Progenitor cell of endocrine pancreas (in vitro differentiated cells): ENCODE data around the gene IMPG2. TPM values are rescaled to one million over a fixed set of nuclear protein-coding genes. Genes with fewer than 3 reads are reported as not detected.

Source experiments
- DNase-seq: peaks from one replicate; pipeline ENCODE4 v3.0.0; 2021; ENCODE audit warnings: low spot score; ENCODE audit not compliant: unreplicated experiment
- H3K27ac Mint-ChIP-seq: 2 replicates; pipeline ENCODE4 v1.8.0; 2021; ENCODE audit warnings: mild to moderate bottlenecking, moderate library complexity, mixed read lengths
- H3K27me3 Mint-ChIP-seq: 2 replicates; pipeline ENCODE4 v1.8.0; 2021; ENCODE audit warnings: mixed read lengths
- H3K36me3 Mint-ChIP-seq: 2 replicates; pipeline ENCODE4 v1.8.0; 2022; ENCODE audit warnings: mixed read lengths; ENCODE audit not compliant: insufficient read depth
- H3K4me1 Mint-ChIP-seq: 2 replicates; pipeline ENCODE4 v1.8.0; 2021; ENCODE audit warnings: low read depth, mixed read lengths
- H3K4me3 Mint-ChIP-seq: 2 replicates; pipeline ENCODE4 v1.8.0; 2021; ENCODE audit warnings: low read depth, mild to moderate bottlenecking, moderate library complexity, mixed read lengths
- H3K9me3 Mint-ChIP-seq: 2 replicates; pipeline ENCODE4 v1.8.0; 2021; ENCODE audit warnings: low read depth, mixed read lengths
- CTCF ChIP-seq: fragments of 200-600 bp; sonication (generic); IDR thresholded peaks from one replicate; pipeline ENCODE4 v1.5.0; 2021; ENCODE audit warnings: antibody characterized with exemption, mild to moderate bottlenecking; ENCODE audit not compliant: unreplicated experiment
- long read RNA-seq: library from polyadenylated mRNA; unstranded; transcript quantifications from one replicate; pipeline ENCODE4 v2.0.0, GENCODE V29; 2020
- total RNA-seq: library from RNA; stranded (reverse); gene quantifications from 2 replicates; pipeline ENCODE4 v1.2.1, GENCODE V29; 2021

IMPG2 gene
- total RNA-seq, result 0.82 and 0.98 TPM in 2 replicates
- long read RNA-seq, partial matches to known transcripts, result 0 of 1 reads
- long read RNA-seq, other reads (novel, unspliced or antisense), result 1 of 1 reads

GRCh38 chr3:101320475-101320874 lies at the start of gene IMPG2:
TSS of gene IMPG2 (minus strand) at chr3:101320575. CDS start at chr3:101320372, 203 bp downstream.
- Mint-ChIP-seq H3K27me3 (no peaks in the 10 kb centered on the region), H3K36me3 (no peaks in the 10 kb centered on the region), H3K4me3 (no peak within 1 kb of the TSS), H3K9me3 (no peaks in the 10 kb centered on the region), H3K27ac (peak within 1 kb of the TSS; percentile 18), H3K4me1 (no peaks in the 10 kb centered on the region)
- TF ChIP-seq CTCF, result no peak
- DNase-seq, result no peak

DNA sequence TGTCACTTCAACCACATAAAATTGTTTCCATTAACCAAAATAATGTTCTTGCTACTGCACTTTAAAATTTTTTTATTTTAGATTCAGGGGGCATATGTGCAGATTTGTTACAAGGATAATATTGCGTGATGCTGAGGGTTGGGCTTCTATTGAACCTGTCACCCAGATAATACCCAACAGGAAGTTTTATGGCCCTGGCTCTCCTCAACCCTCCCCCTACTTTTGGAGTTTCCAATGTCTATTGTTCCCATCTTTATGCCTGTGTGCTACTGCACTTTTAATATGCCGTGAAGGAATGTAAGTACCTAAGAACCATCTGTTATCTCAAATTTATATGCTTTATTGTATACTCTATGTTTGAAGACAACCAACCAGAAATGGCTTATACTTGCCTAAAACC lies 42.0 kb upstream of the IMPG2 start:
- Mint-ChIP-seq H3K4me1 (no peaks in the 10 kb centered on the region), H3K27me3 (no peaks in the 10 kb centered on the region), H3K27ac (no peak overlapping the region), H3K36me3 (peaks cover 21% of the 10 kb centered on the region), H3K9me3 (peaks cover 3% of the 10 kb centered on the region), H3K4me3 (no peak overlapping the region)
- TF ChIP-seq CTCF, result no peak
- DNase-seq, result no peak

DNA sequence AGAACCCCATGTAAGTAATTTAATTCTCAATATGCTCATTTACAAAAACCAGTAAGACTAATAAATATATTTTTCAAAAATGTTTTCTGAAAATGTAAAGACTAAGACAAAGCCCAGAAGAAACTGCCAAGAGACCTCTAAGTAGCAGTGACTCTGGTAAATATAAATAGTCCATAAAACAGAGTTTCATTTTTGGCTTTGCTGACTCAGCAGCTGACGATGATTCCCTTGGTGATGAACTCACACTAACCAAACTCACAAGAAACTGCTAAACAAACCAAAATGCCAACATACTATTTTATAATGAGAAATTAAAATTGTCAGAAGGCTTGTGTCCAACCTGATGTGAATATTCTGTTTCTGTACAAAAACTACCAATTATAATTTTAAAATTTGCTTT lies 31.5 kb upstream of the IMPG2 start:
- Mint-ChIP-seq H3K9me3 (peaks cover 6% of the 10 kb centered on the region), H3K27ac (no peak overlapping the region), H3K4me3 (no peak overlapping the region), H3K4me1 (no peaks in the 10 kb centered on the region), H3K36me3 (peaks cover 16% of the 10 kb centered on the region), H3K27me3 (no peaks in the 10 kb centered on the region)
- DNase-seq, result no peak
- TF ChIP-seq CTCF, result no peak

- peak overlapping the region; percentile 52 for H3K27ac Mint-ChIP-seq
- peaks cover 8% of the 10 kb centered on the region for H3K36me3 Mint-ChIP-seq
- H3K27me3 Mint-ChIP-seq, result no peaks in the 10 kb centered on the region
- TF ChIP-seq CTCF, result no peak
- no peak for DNase-seq
- H3K4me3 Mint-ChIP-seq, result no peak overlapping the region
- no peaks in the 10 kb centered on the region for H3K4me1 Mint-ChIP-seq
- peaks cover 1% of the 10 kb centered on the region for H3K9me3 Mint-ChIP-seq
Observed at GRCh38 chr3:101340591-101340990, 20.2 kb upstream of the IMPG2 start.

- Mint-ChIP-seq H3K27ac (peak overlapping the region; percentile 41), H3K36me3 (peaks cover 14% of the 10 kb centered on the region), H3K9me3 (no peaks in the 10 kb centered on the region), H3K27me3 (no peaks in the 10 kb centered on the region), H3K4me3 (no peak overlapping the region), H3K4me1 (no peaks in the 10 kb centered on the region)
- no peak for DNase-seq
- no peak for TF ChIP-seq CTCF
Observed at GRCh38 chr3:101333883-101334282, 13.5 kb upstream of the IMPG2 start.
